CD14-positive monocyte (primary cell): Measurements from ENCODE around the gene HSPB2. TPM values are rescaled to one million over a fixed set of nuclear protein-coding genes. Genes with fewer than 3 reads are reported as not detected.

ENCODE experiments used
- DNase-seq, 3 donors: peaks; one replicate each; pipeline ENCODE4 v3.0.0-alpha.2; 2011 to 2022
- H2AFZ ChIP-seq: 2 replicates; pipeline ENCODE4 v1.6.0; 2012; ENCODE audit warnings: mild to moderate bottlenecking, low read depth, low read length, inconsistent platforms; ENCODE audit not compliant: insufficient read depth, poor library complexity, severe bottlenecking
- H3K27ac ChIP-seq, 2 donors: 1 replicate in 1 of 2; 2 replicates in 1 of 2; pipeline ENCODE4 v1.5.1; 2012 to 2013; ENCODE audit warnings: low read length in 2 of 2, control low read depth in 1 of 2, inconsistent platforms in 1 of 2, low read depth in 1 of 2, mild to moderate bottlenecking in 1 of 2
- H3K27me3 ChIP-seq, 2 donors: one replicate each; pipeline versions ENCODE4 v1.6.0 to v1.6.1; 2011 to 2013; ENCODE audit warnings: low read length in 2 of 2; ENCODE audit not compliant: control insufficient read depth in 2 of 2, insufficient read depth in 2 of 2
- H3K36me3 ChIP-seq, 2 donors: replicated peaks in 1 of 2; 1 replicate in 1 of 2; 2 replicates in 1 of 2; pipeline versions ENCODE4 v1.5.1 to v1.6.1; 2012 to 2013; ENCODE audit warnings: low read length in 2 of 2, control low read depth in 1 of 2, inconsistent platforms in 1 of 2, mild to moderate bottlenecking in 1 of 2; ENCODE audit not compliant: insufficient read depth in 2 of 2, control insufficient read depth in 1 of 2
- H3K4me1 ChIP-seq, 2 donors: 1 replicate in 1 of 2; 2 replicates in 1 of 2; pipeline versions ENCODE4 v1.5.1 to v1.6.1; 2012 to 2013; ENCODE audit warnings: low read length in 2 of 2, control low read depth in 1 of 2, inconsistent platforms in 1 of 2, mild to moderate bottlenecking in 1 of 2, moderate library complexity in 1 of 2; ENCODE audit not compliant: insufficient read depth in 2 of 2, control insufficient read depth in 1 of 2
- H3K4me2 ChIP-seq: replicated peaks from 2 replicates; pipeline ENCODE3; 2012; ENCODE audit warnings: low read length, moderate library complexity, mild to moderate bottlenecking; ENCODE audit not compliant: poor library complexity, severe bottlenecking; ENCODE audit errors: extremely low read depth
- H3K4me3 ChIP-seq, 3 experiments: fragments of 200-600 bp in 1 of 3; sonication (generic) in 1 of 3; replicated peaks in 1 of 3; 1 replicate in 2 of 3; 2 replicates in 1 of 3; pipeline ENCODE4 v1.5.1; 2011 to 2013; ENCODE audit warnings: low read length in 3 of 3, mild to moderate bottlenecking in 3 of 3, control low read depth in 2 of 3, low read depth in 2 of 3, inconsistent platforms in 1 of 3, moderate library complexity in 1 of 3
- H3K79me2 ChIP-seq: 2 replicates; pipeline ENCODE4 v1.6.0; 2012; ENCODE audit warnings: mild to moderate bottlenecking, control low read depth, inconsistent platforms, low read length, moderate library complexity; ENCODE audit not compliant: insufficient read depth
- H3K9ac ChIP-seq: 2 replicates; pipeline ENCODE4 v1.6.0; 2017; ENCODE audit warnings: low read length, mild to moderate bottlenecking; ENCODE audit not compliant: insufficient read depth, poor library complexity, severe bottlenecking
- H3K9me3 ChIP-seq, 2 donors: replicated peaks in 1 of 2; 1 replicate in 1 of 2; 2 replicates in 1 of 2; pipeline versions ENCODE4 v1.5.1 to v1.6.1; 2012 to 2013; ENCODE audit warnings: low read length in 2 of 2, control low read depth in 1 of 2; ENCODE audit not compliant: control insufficient read depth in 1 of 2, insufficient read depth in 1 of 2
- H4K20me1 ChIP-seq: 2 replicates; pipeline ENCODE4 v1.6.0; 2012; ENCODE audit warnings: mild to moderate bottlenecking, low read length, control low read depth, moderate library complexity; ENCODE audit not compliant: insufficient read depth
- H3K27ac Mint-ChIP-seq, 7 donors: one replicate each; pipeline ENCODE4 v1.8.0; 2020; ENCODE audit warnings: mild to moderate bottlenecking in 7 of 7, mixed read lengths in 7 of 7, moderate library complexity in 6 of 7, inconsistent platforms in 2 of 7
- H3K27me3 Mint-ChIP-seq, 3 donors: one replicate each; pipeline ENCODE4 v1.8.0; 2021 to 2022; ENCODE audit warnings: low read depth in 3 of 3, mild to moderate bottlenecking in 3 of 3, mixed read lengths in 3 of 3, moderate library complexity in 3 of 3, inconsistent platforms in 1 of 3
- H3K36me3 Mint-ChIP-seq, 2 donors: one replicate each; pipeline ENCODE4 v1.8.0; 2020; ENCODE audit warnings: mixed read lengths in 2 of 2, inconsistent platforms in 1 of 2, mild to moderate bottlenecking in 1 of 2
- H3K4me1 Mint-ChIP-seq: one replicate; pipeline ENCODE4 v1.8.0; 2020; ENCODE audit warnings: mild to moderate bottlenecking, mixed read lengths
- H3K4me3 Mint-ChIP-seq, 2 donors: one replicate each; pipeline ENCODE4 v1.8.0; 2020; ENCODE audit warnings: mild to moderate bottlenecking in 2 of 2, mixed read lengths in 2 of 2, moderate library complexity in 1 of 2
- H3K9me3 Mint-ChIP-seq, 7 donors: one replicate each; pipeline ENCODE4 v1.8.0; 2020 to 2022; ENCODE audit warnings: mixed read lengths in 7 of 7, mild to moderate bottlenecking in 6 of 7, moderate library complexity in 6 of 7, inconsistent platforms in 2 of 7
- CTCF ChIP-seq: fragments of 200-600 bp; IDR thresholded peaks from one replicate; pipeline ENCODE4 v1.8.0; 2022; ENCODE audit warnings: antibody characterized with exemption, mild to moderate bottlenecking
- WGBS: methylation state at CpG from one replicate; pipeline ENCODE4 v1.1.5; 2013; ENCODE audit warnings: missing lambda C conversion rate; ENCODE audit not compliant: insufficient coverage; 5-methylcytosine and 5-hydroxymethylcytosine counted together
- intact Hi-C, 2 donors: fragments of 100-400 bp; cut with micrococcal nuclease; formaldehyde crosslinking; loops; one replicate each; pipeline versions ENCODE4 v1.15.0 to v1.15.1; 2023
- polyA plus RNA-seq, 3 donors: library from polyadenylated mRNA; depleted of rRNA in 1 of 3; unstranded in 2 of 3; stranded (reverse) in 1 of 3; fragments of 300-500 nt in 2 of 3; fragments of >200 nt in 1 of 3; fragmentation: Illumina TruSeq in 2 of 3; gene quantifications; 1 replicate in 2 of 3; 2 replicates in 1 of 3; pipeline ENCODE4 v1.2.3, GENCODE V29; 2012 to 2021

HSPB2 gene
- polyA plus RNA-seq, 3 donors, result not detected

GRCh38 chr11:111945198-111945597 lies 32.7 kb downstream of the HSPB2 start:
- no peak for TF ChIP-seq CTCF
- Histone ChIP-seq H3K9me3 (no peaks in the 10 kb centered on the region), H3K4me1 (peaks cover 8 to 14% of the 10 kb centered on the region in 2 donors), H3K27ac (no peak overlapping the region), H3K4me2 (no peak overlapping the region), H3K4me3 (no peak overlapping the region), H3K36me3 (no peaks in the 10 kb centered on the region), H2AFZ (no peak overlapping the region), H3K79me2 (no peaks in the 10 kb centered on the region), H3K27me3 (no peaks in the 10 kb centered on the region), H4K20me1 (no peaks in the 10 kb centered on the region), H3K9ac (no peak overlapping the region)
- Mint-ChIP-seq H3K9me3 (no peaks in the 10 kb centered on the region), H3K4me1 (peaks cover 27% of the 10 kb centered on the region), H3K27me3 (peaks cover 0 to 2% (median 1%) of the 10 kb centered on the region in 3 donors), H3K27ac (peak overlapping the region in 2 of 7 donors; percentile 0 to 69), H3K4me3 (no peak overlapping the region), H3K36me3 (no peaks in the 10 kb centered on the region)
- intact Hi-C loops, result no loop called here
- WGBS, result no CpG with 5 or more reads among the region's 1 CpG
- DNase-seq, result no peak

DNA sequence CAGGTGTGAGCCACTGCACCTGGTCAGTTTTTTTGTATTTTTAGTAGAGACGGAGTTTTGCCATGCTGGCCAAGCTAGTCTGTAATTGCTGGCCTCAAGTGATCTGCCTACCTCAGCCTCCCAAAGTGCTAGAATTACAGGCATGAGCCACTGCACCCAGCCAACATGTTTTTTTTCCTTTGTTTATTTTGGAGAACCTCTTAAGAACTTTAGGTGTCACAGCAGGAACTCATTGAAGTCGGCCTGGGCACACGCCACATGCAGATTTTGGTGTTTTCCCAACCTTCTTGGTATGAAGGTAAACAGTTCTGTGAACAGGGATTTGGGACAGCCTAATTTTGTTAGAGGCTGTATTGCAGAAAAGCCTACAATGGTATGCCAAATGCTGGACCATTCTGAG lies 34.0 kb downstream of the HSPB2 start:
- peaks cover 0 to under 1% (median 0%) of the 10 kb centered on the region in 7 donors for H3K9me3 Mint-ChIP-seq
- Histone ChIP-seq H3K27ac (no peak overlapping the region), H3K4me2 (no peak overlapping the region), H3K27me3 (no peaks in the 10 kb centered on the region), H3K79me2 (no peaks in the 10 kb centered on the region), H3K4me1 (peaks cover 8 to 14% of the 10 kb centered on the region in 2 donors), H3K36me3 (no peaks in the 10 kb centered on the region), H3K9me3 (no peaks in the 10 kb centered on the region), H2AFZ (no peak overlapping the region), H3K4me3 (no peak overlapping the region), H3K9ac (no peak overlapping the region), H4K20me1 (no peaks in the 10 kb centered on the region)
- no peaks in the 10 kb centered on the region for H3K36me3 Mint-ChIP-seq
- 100% methylated on average over 1 of the region's 3 CpGs for WGBS
- H3K27me3 Mint-ChIP-seq, result peaks cover 0 to 2% (median 1%) of the 10 kb centered on the region in 3 donors
- DNase-seq, result no peak
- no peak overlapping the region for H3K27ac Mint-ChIP-seq
- no peak for TF ChIP-seq CTCF
- peaks cover 27% of the 10 kb centered on the region for H3K4me1 Mint-ChIP-seq
- H3K4me3 Mint-ChIP-seq, result no peak overlapping the region
- intact Hi-C loops, result no loop called here
